Progenitor cell of endocrine pancreas (in vitro differentiated cells): Measurements from ENCODE around the gene BICD1. TPM values are rescaled to one million over a fixed set of nuclear protein-coding genes. Genes with fewer than 3 reads are reported as not detected.

Source experiments
- DNase-seq: peaks from one replicate; pipeline ENCODE4 v3.0.0; 2021; ENCODE audit warnings: low spot score; ENCODE audit not compliant: unreplicated experiment
- H3K27ac Mint-ChIP-seq: 2 replicates; pipeline ENCODE4 v1.8.0; 2021; ENCODE audit warnings: mild to moderate bottlenecking, moderate library complexity, mixed read lengths
- H3K27me3 Mint-ChIP-seq: 2 replicates; pipeline ENCODE4 v1.8.0; 2021; ENCODE audit warnings: mixed read lengths
- H3K36me3 Mint-ChIP-seq: 2 replicates; pipeline ENCODE4 v1.8.0; 2022; ENCODE audit warnings: mixed read lengths; ENCODE audit not compliant: insufficient read depth
- H3K4me1 Mint-ChIP-seq: 2 replicates; pipeline ENCODE4 v1.8.0; 2021; ENCODE audit warnings: low read depth, mixed read lengths
- H3K4me3 Mint-ChIP-seq: 2 replicates; pipeline ENCODE4 v1.8.0; 2021; ENCODE audit warnings: low read depth, mild to moderate bottlenecking, moderate library complexity, mixed read lengths
- H3K9me3 Mint-ChIP-seq: 2 replicates; pipeline ENCODE4 v1.8.0; 2021; ENCODE audit warnings: low read depth, mixed read lengths
- CTCF ChIP-seq: fragments of 200-600 bp; sonication (generic); IDR thresholded peaks from one replicate; pipeline ENCODE4 v1.5.0; 2021; ENCODE audit warnings: antibody characterized with exemption, mild to moderate bottlenecking; ENCODE audit not compliant: unreplicated experiment
- total RNA-seq: library from RNA; stranded (reverse); gene quantifications from 2 replicates; pipeline ENCODE4 v1.2.1, GENCODE V29; 2021

The BICD1 gene
- total RNA-seq, 1 donor from 2014 or later, result 88.4 TPM

GRCh38 chr12:32264961-32265360, 158.3 kb downstream of the BICD1 start:
- H3K36me3 Mint-ChIP-seq, result peaks cover 2% of the 10 kb centered on the region
- H3K9me3 Mint-ChIP-seq, result no peaks in the 10 kb centered on the region
- DNase-seq, result no peak
- H3K4me3 Mint-ChIP-seq, result no peak overlapping the region
- peaks cover 8% of the 10 kb centered on the region for H3K4me1 Mint-ChIP-seq
- H3K27ac Mint-ChIP-seq, result no peak overlapping the region
- no peak for TF ChIP-seq CTCF
- no peaks in the 10 kb centered on the region for H3K27me3 Mint-ChIP-seq

- H3K4me1 Mint-ChIP-seq, result peaks cover 9% of the 10 kb centered on the region
- H3K4me3 Mint-ChIP-seq, result no peak overlapping the region
- H3K27me3 Mint-ChIP-seq, result no peaks in the 10 kb centered on the region
- H3K9me3 Mint-ChIP-seq, result no peaks in the 10 kb centered on the region
- no peak overlapping the region for H3K27ac Mint-ChIP-seq
- peaks cover 2% of the 10 kb centered on the region for H3K36me3 Mint-ChIP-seq
- no peak for DNase-seq
- TF ChIP-seq CTCF, result no peak
These were observed 158.8 kb downstream of the BICD1 start for GRCh38 chr12:32265456-32265855.

GRCh38 chr12:32265951-32266350, 159.3 kb downstream of the BICD1 start:
- Mint-ChIP-seq H3K9me3 (no peaks in the 10 kb centered on the region), H3K27ac (no peak overlapping the region), H3K4me3 (no peak overlapping the region), H3K36me3 (peaks cover 2% of the 10 kb centered on the region), H3K4me1 (peaks cover 12% of the 10 kb centered on the region), H3K27me3 (no peaks in the 10 kb centered on the region)
- TF ChIP-seq CTCF, result no peak
- DNase-seq, result no peak

- no peak for TF ChIP-seq CTCF
- Mint-ChIP-seq H3K27me3 (no peaks in the 10 kb centered on the region), H3K36me3 (peaks cover 2% of the 10 kb centered on the region), H3K4me1 (peaks cover 20% of the 10 kb centered on the region), H3K9me3 (no peaks in the 10 kb centered on the region), H3K4me3 (no peak overlapping the region), H3K27ac (no peak overlapping the region)
- no peak for DNase-seq
These were observed 160.1 kb downstream of the BICD1 start for GRCh38 chr12:32266756-32267155.

- no peak overlapping the region for H3K4me3 Mint-ChIP-seq
- H3K36me3 Mint-ChIP-seq, result peaks cover 2% of the 10 kb centered on the region
- peak overlapping the region; percentile 82 for H3K27ac Mint-ChIP-seq
- H3K27me3 Mint-ChIP-seq, result no peaks in the 10 kb centered on the region
- no peaks in the 10 kb centered on the region for H3K9me3 Mint-ChIP-seq
- peaks cover 44% of the 10 kb centered on the region for H3K4me1 Mint-ChIP-seq
- no peak for DNase-seq
- no peak for TF ChIP-seq CTCF
These were observed 164.4 kb downstream of the BICD1 start for GRCh38 chr12:32270818-32271710.
